GM21576 (cell line): ENCODE results near the gene MICAL3.

Experiments used
- ATAC-seq: cut with Tn5 transposase; IDR thresholded peaks from one replicate; pipeline ENCODE4 v1.9.1; 2021; ENCODE audit warnings: mild to moderate bottlenecking, moderate library complexity; ENCODE audit not compliant: unreplicated experiment

The MICAL3 gene

GRCh38 chr22:17955590-17956379 lies 68.6 kb downstream of the MICAL3 start:
- no peak for ATAC-seq

GRCh38 chr22:17954860-17955587 lies 69.3 kb downstream of the MICAL3 start:
- no peak for ATAC-seq

- no peak for ATAC-seq
Measured at GRCh38 chr22:17954200-17954859, 70.0 kb downstream of the MICAL3 start.

GRCh38 chr22:17953147-17953546 lies 71.2 kb downstream of the MICAL3 start:
- ATAC-seq, result no peak

- ATAC-seq, result no peak
Measured at GRCh38 chr22:17952273-17952801, 72.0 kb downstream of the MICAL3 start.

- ATAC-seq, result no peak
Measured at GRCh38 chr22:17951315-17951714, 73.0 kb downstream of the MICAL3 start.

GRCh38 chr22:17950651-17951214 lies 73.6 kb downstream of the MICAL3 start:
- no peak for ATAC-seq

- no peak for ATAC-seq
Measured at GRCh38 chr22:17949642-17950473, 74.5 kb downstream of the MICAL3 start.

- ATAC-seq, result no peak
Measured at GRCh38 chr22:17948101-17948500, 76.3 kb downstream of the MICAL3 start.

- no peak for ATAC-seq
Measured at GRCh38 chr22:17946662-17947367, 77.5 kb downstream of the MICAL3 start.

GRCh38 chr22:17945888-17946648 lies 78.3 kb downstream of the MICAL3 start:
- ATAC-seq, result no peak

- ATAC-seq, result no peak
Measured at GRCh38 chr22:17945156-17945887, 79.0 kb downstream of the MICAL3 start.

- no peak for ATAC-seq
Measured at GRCh38 chr22:17944256-17944655, 80.1 kb downstream of the MICAL3 start.

GRCh38 chr22:17943533-17944249 lies 80.7 kb downstream of the MICAL3 start:
- no peak for ATAC-seq

- no peak for ATAC-seq
Measured at GRCh38 chr22:17942721-17943120, 81.6 kb downstream of the MICAL3 start.

- no peak for ATAC-seq
Measured at GRCh38 chr22:17941471-17942406, 82.6 kb downstream of the MICAL3 start.

- ATAC-seq, result no peak
Measured at GRCh38 chr22:17939579-17939978, 84.8 kb downstream of the MICAL3 start.
